ENCODE measurements around the gene SNX25. TPM values are rescaled to one million over a fixed set of nuclear protein-coding genes. Genes with fewer than 3 reads are reported as not detected.
"Not testable (repeated sequence)": the region's sequence is repeated elsewhere in the genome, so short reads cannot be mapped to it uniquely, and the experiment has no call there.

The SNX25 gene
- total RNA-seq, 1 experiment from 2014 or later: 8.4 TPM

DNA sequence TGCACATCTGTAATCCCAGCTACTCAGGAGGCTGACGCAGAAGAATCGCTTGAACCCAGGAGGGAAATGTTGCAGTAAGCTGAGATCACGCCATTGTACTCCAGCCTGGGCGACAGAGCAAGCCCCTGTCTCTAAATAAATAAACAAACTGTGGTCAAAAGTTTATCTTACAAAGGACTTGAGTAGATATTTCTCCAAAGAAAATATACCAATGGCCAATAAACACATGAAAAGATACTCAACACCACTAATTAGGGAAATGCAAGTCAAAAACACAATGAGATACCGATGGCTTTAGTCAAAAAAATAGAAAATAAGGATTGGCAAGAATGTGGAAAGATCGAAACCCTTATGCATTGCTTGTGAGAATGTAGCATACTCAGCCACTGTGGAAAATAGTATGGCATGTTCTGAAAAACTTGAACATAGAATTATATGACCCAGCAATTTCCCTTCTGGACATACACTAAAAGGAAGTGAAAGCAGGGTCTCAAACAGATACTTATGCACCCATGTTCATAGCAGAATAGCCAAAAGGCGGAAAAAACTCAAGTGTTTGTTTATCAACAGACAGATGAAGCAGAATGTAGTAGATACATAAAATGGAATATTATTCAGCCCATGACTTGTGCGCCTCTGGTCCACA lies 3.6 kb upstream of the SNX25 start:
- Histone ChIP-seq H4K20me1 (ENCODE audit: low read length) (no peaks in the 10 kb centered on the region), H3K9me2 (replicated peaks; ENCODE audit: low read length) (no peaks in the 10 kb centered on the region), H3K36me3 (ENCODE audit: low read depth, low read length) (no peaks in the 10 kb centered on the region), H3K4me3 (ENCODE audit: low read length) (no peak overlapping the region), H3K27me3 (ENCODE audit: low read length) (no peaks in the 10 kb centered on the region), H3K9me3 (ENCODE audit: low read length) (no peaks in the 10 kb centered on the region), H3K4me1 (ENCODE audit: insufficient read depth, low read length) (peaks cover 34% of the 10 kb centered on the region), H2AFZ (ENCODE audit: low read length) (no peak overlapping the region), H3K79me2 (ENCODE audit: low read length) (peaks cover 31% of the 10 kb centered on the region), H3F3A (ENCODE audit: low read length, unreplicated experiment) (no peaks in the 10 kb centered on the region), H3K9ac (ENCODE audit: low read length) (no peak overlapping the region), H3K4me2 (ENCODE audit: low read length) (no peak overlapping the region), H3K27ac (ENCODE audit: low read length) (no peak overlapping the region)
- TF ChIP-seq EZH2phosphoT487 (IDR thresholded peaks at IDR 0.05; ENCODE audit: borderline replicate concordance, low read length) (no peak), EZH2 (IDR thresholded peaks at IDR 0.05; ENCODE audit: low read length, unreplicated experiment) (no peak)
- TF ChIP-seq, protein P1, sequence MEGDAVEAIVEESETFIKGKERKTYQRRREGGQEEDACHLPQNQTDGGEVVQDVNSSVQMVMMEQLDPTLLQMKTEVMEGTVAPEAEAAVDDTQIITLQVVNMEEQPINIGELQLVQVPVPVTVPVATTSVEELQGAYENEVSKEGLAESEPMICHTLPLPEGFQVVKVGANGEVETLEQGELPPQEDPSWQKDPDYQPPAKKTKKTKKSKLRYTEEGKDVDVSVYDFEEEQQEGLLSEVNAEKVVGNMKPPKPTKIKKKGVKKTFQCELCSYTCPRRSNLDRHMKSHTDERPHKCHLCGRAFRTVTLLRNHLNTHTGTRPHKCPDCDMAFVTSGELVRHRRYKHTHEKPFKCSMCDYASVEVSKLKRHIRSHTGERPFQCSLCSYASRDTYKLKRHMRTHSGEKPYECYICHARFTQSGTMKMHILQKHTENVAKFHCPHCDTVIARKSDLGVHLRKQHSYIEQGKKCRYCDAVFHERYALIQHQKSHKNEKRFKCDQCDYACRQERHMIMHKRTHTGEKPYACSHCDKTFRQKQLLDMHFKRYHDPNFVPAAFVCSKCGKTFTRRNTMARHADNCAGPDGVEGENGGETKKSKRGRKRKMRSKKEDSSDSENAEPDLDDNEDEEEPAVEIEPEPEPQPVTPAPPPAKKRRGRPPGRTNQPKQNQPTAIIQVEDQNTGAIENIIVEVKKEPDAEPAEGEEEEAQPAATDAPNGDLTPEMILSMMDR (conservative IDR thresholded peaks at IDR 0.05; ENCODE audit: low read depth, low read length): no peak
- ChIA-PET POLR2A (ENCODE audit: unreplicated experiment) (no interaction called here), CTCF (no interaction called here)
- no peak for ATAC-seq
- intact Hi-C loops (cut with micrococcal nuclease): no loop called here
- DNase-seq: no peak
- BruUV-seq (replicated peaks): no TSS peak

DNA sequence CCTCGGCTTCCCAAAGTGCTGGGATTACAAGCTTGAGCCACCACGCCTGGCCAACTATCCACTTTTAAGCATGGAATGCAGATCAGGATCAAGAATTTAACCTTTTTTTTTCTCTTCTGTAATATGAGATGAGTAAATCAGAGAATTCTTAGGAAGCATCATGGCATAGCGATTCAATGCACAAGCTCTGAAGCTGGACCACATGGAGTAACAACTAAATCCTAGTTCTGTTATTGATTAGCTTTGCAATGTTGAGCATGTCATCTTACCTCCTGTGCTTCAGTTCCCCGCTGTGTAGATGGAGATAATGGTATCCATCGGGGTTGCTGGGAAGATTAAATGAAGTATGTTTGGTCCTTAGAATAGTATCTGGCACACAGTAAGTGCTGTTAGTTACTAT lies 1.9 kb upstream of the SNX25 start:
- H3K4me1 ChIP-seq (ENCODE audit: insufficient read depth, low read length): peaks cover 31% of the 10 kb centered on the region
- no peak for TF ChIP-seq EZH2phosphoT487 (IDR thresholded peaks at IDR 0.05; ENCODE audit: borderline replicate concordance, low read length)
- TF ChIP-seq EZH2 (IDR thresholded peaks at IDR 0.05; ENCODE audit: low read length, unreplicated experiment): no peak
- TF ChIP-seq, protein P1 (conservative IDR thresholded peaks at IDR 0.05; ENCODE audit: low read depth, low read length): no peak
- H3K9me2 ChIP-seq (replicated peaks; ENCODE audit: low read length): no peaks in the 10 kb centered on the region
- H3K9ac ChIP-seq (ENCODE audit: low read length): no peak overlapping the region
- ChIA-PET POLR2A (ENCODE audit: unreplicated experiment) (no interaction called here), CTCF (no interaction called here)
- H3K27ac ChIP-seq (ENCODE audit: low read length): no peak overlapping the region
- no peaks in the 10 kb centered on the region for H3K36me3 ChIP-seq (ENCODE audit: low read depth, low read length)
- DNase-seq: no peak
- H3K4me2 ChIP-seq (ENCODE audit: low read length): no peak overlapping the region
- peaks cover 33% of the 10 kb centered on the region for H3K79me2 ChIP-seq (ENCODE audit: low read length)
- BruUV-seq (replicated peaks): no TSS peak
- H4K20me1 ChIP-seq (ENCODE audit: low read length): no peaks in the 10 kb centered on the region
- no peaks in the 10 kb centered on the region for H3K27me3 ChIP-seq (ENCODE audit: low read length)
- no peak for ATAC-seq
- intact Hi-C loops (cut with micrococcal nuclease): no loop called here
- H3K4me3 ChIP-seq (ENCODE audit: low read length): no peak overlapping the region
- H3K9me3 ChIP-seq (ENCODE audit: low read length): no peaks in the 10 kb centered on the region
- H3F3A ChIP-seq (ENCODE audit: low read length, unreplicated experiment): no peaks in the 10 kb centered on the region
- H2AFZ ChIP-seq (ENCODE audit: low read length): no peak overlapping the region

DNA sequence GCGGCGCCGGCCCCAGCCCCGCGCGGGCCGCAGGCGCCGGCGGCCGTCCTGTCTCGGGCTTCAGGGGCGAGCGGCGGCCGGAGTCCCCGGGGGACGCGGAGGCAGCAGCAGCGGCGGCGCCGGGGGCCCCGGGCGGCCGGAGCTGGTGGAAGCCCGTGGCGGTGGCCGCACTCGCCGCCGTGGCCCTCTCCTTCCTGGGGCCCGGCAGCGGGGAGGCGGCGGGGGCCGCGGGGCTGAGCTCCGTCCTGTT lies 379 bp downstream of the SNX25 start:
- H4K20me1 ChIP-seq (ENCODE audit: low read length); H3K9me2 ChIP-seq (replicated peaks; ENCODE audit: low read length); H3K9me3 ChIP-seq (ENCODE audit: low read length); H3K36me3 ChIP-seq (ENCODE audit: low read depth, low read length); H2AFZ ChIP-seq (ENCODE audit: low read length); H3K4me2 ChIP-seq (ENCODE audit: low read length); BruUV-seq (replicated peaks); CTCF ChIA-PET; H3F3A ChIP-seq (ENCODE audit: low read length, unreplicated experiment); H3K27ac ChIP-seq (ENCODE audit: low read length); H3K27me3 ChIP-seq (ENCODE audit: low read length); DNase-seq: not testable (repeated sequence)
- intact Hi-C loops (cut with micrococcal nuclease): loop anchor here (1.0 to 5.0 kb wide), 2 partner anchors 68 to 97 kb away; no protein-coding TSS in a partner anchor
- ATAC-seq: peak; percentile 33; the same call in 1 of the 2 replicates
- peak overlapping the region; percentile 46; the same call in 1 of the 2 replicates for H3K9ac ChIP-seq (ENCODE audit: low read length)
- H3K4me1 ChIP-seq (ENCODE audit: insufficient read depth, low read length): peaks cover 17% of the 10 kb centered on the region
- H3K4me3 ChIP-seq (ENCODE audit: low read length): peak overlapping the region; percentile 95; the same call in 1 of the 2 replicates
- POLR2A ChIA-PET (ENCODE audit: unreplicated experiment): interaction anchor here (0.6 kb wide), 1 partner anchor 13 kb away, joined by 9 read pairs; no protein-coding TSS in a partner anchor
- peaks cover 38% of the 10 kb centered on the region for H3K79me2 ChIP-seq (ENCODE audit: low read length)

Measured in PC-3 (cell line).